ENCODE data around the gene CD99. TPM values are rescaled to one million over a fixed set of nuclear protein-coding genes. Genes with fewer than 3 reads are reported as not detected.

CD99 gene
- polyA plus RNA-seq, 1 donor (not counting 4 experiments of a cell fraction or from before 2014, with no cell fraction given): 74.4 TPM

- no peaks in the 10 kb centered on the region for H3K36me3 ChIP-seq (ENCODE audit: control insufficient read depth in 2 of 2, extremely low read depth in 1 of 2, insufficient read depth in 2 of 2, low read length in 2 of 2)
- no peak for DNase-seq (ENCODE audit: low read depth, low spot score)
- peaks cover 6% of the 10 kb centered on the region for H3K9me1 ChIP-seq (ENCODE audit: control insufficient read depth, extremely low read depth, insufficient read depth, low read length)
- no peak overlapping the region for H3K9ac ChIP-seq (ENCODE audit: control insufficient read depth, extremely low read depth, insufficient read depth, low read length)
- peaks cover 40% of the 10 kb centered on the region for H3K4me1 ChIP-seq (ENCODE audit: control insufficient read depth, extremely low read depth, insufficient read depth, low read length)
- no peaks in the 10 kb centered on the region for H3K27me3 ChIP-seq (ENCODE audit: control insufficient read depth, extremely low read depth, insufficient read depth, low read length)
- TF ChIP-seq CTCF (optimal IDR thresholded peaks at IDR 0.05 in 1 of 3, IDR thresholded peaks at IDR 0.05 in 1 of 3, conservative IDR thresholded peaks at IDR 0.05 in 1 of 3; ENCODE audit: extremely low read depth in 1 of 3, insufficient read depth in 2 of 3, low read length in 3 of 3) (no peak), EZH2 (IDR thresholded peaks at IDR 0.05; ENCODE audit: low read length) (no peak)
- H3K4me2 ChIP-seq (ENCODE audit: control insufficient read depth, extremely low read depth, insufficient read depth, low read depth, low read length): no peak overlapping the region
- H3K79me2 ChIP-seq (ENCODE audit: control insufficient read depth, insufficient read depth, low read length): peaks cover 71% of the 10 kb centered on the region
- no peaks in the 10 kb centered on the region for H3K9me3 ChIP-seq (ENCODE audit: control insufficient read depth, low read depth, low read length)
- dilution Hi-C loops (cut with MboI; ENCODE audit: extremely low pct_ligation_motif_present, low sequenced_read_pairs): no loop called here
- no peak overlapping the region for H3K4me3 ChIP-seq (ENCODE audit: control insufficient read depth in 2 of 3, extremely low read depth in 1 of 3, insufficient read depth in 2 of 3, low read depth in 1 of 3, low read length in 3 of 3)
- no peak overlapping the region for H3K27ac ChIP-seq (ENCODE audit: control insufficient read depth, insufficient read depth, low read length)
- no peak for FAIRE-seq
- peaks cover 5% of the 10 kb centered on the region for H4K20me1 ChIP-seq (ENCODE audit: control insufficient read depth, extremely low read depth, insufficient read depth, low read length)
- H2AFZ ChIP-seq (ENCODE audit: control insufficient read depth, low read length): no peak overlapping the region
Measured at GRCh38 chrX:2694914-2695267, 3.8 kb downstream of the CD99 start.

GRCh38 chrX:2696698-2697215 is 5.7 kb downstream of the CD99 start:
- H3K9me1 ChIP-seq (ENCODE audit: control insufficient read depth, extremely low read depth, insufficient read depth, low read length): peaks cover 6% of the 10 kb centered on the region
- peak overlapping the region; percentile 76 for H3K4me2 ChIP-seq (ENCODE audit: control insufficient read depth, extremely low read depth, insufficient read depth, low read depth, low read length)
- H3K27ac ChIP-seq (ENCODE audit: control insufficient read depth, insufficient read depth, low read length): peak overlapping the region; percentile 79
- H3K27me3 ChIP-seq (ENCODE audit: control insufficient read depth, extremely low read depth, insufficient read depth, low read length): no peaks in the 10 kb centered on the region
- DNase-seq (ENCODE audit: low read depth, low spot score) (no peak), FAIRE-seq (peak; percentile 90)
- H4K20me1 ChIP-seq (ENCODE audit: control insufficient read depth, extremely low read depth, insufficient read depth, low read length): peaks cover 5% of the 10 kb centered on the region
- dilution Hi-C loops (cut with MboI; ENCODE audit: extremely low pct_ligation_motif_present, low sequenced_read_pairs): no loop called here
- peaks cover 44% of the 10 kb centered on the region for H3K4me1 ChIP-seq (ENCODE audit: control insufficient read depth, extremely low read depth, insufficient read depth, low read length)
- peaks cover 0 to 3% of the 10 kb centered on the region in 2 experiments for H3K36me3 ChIP-seq (ENCODE audit: control insufficient read depth in 2 of 2, extremely low read depth in 1 of 2, insufficient read depth in 2 of 2, low read length in 2 of 2)
- H3K9me3 ChIP-seq (ENCODE audit: control insufficient read depth, low read depth, low read length): no peaks in the 10 kb centered on the region
- H3K79me2 ChIP-seq (ENCODE audit: control insufficient read depth, insufficient read depth, low read length): peaks cover 87% of the 10 kb centered on the region
- peak overlapping the region; percentile 33 for H3K9ac ChIP-seq (ENCODE audit: control insufficient read depth, extremely low read depth, insufficient read depth, low read length)
- TF ChIP-seq EZH2 (IDR thresholded peaks at IDR 0.05; ENCODE audit: low read length): no peak
- no peak for TF ChIP-seq CTCF (optimal IDR thresholded peaks at IDR 0.05 in 1 of 3, IDR thresholded peaks at IDR 0.05 in 1 of 3, conservative IDR thresholded peaks at IDR 0.05 in 1 of 3; ENCODE audit: extremely low read depth in 1 of 3, insufficient read depth in 2 of 3, low read length in 3 of 3)
- peak overlapping the region in 2 of 3 experiments; percentile 9 to 14 for H3K4me3 ChIP-seq (ENCODE audit: control insufficient read depth in 2 of 3, extremely low read depth in 1 of 3, insufficient read depth in 2 of 3, low read depth in 1 of 3, low read length in 3 of 3)
- no peak overlapping the region for H2AFZ ChIP-seq (ENCODE audit: control insufficient read depth, low read length)
